ENCODE results near the gene DNAJC18.
A peak's percentile ranks its signal among the peaks of the same experiment; 100 is the strongest.

DNAJC18 gene

DNA sequence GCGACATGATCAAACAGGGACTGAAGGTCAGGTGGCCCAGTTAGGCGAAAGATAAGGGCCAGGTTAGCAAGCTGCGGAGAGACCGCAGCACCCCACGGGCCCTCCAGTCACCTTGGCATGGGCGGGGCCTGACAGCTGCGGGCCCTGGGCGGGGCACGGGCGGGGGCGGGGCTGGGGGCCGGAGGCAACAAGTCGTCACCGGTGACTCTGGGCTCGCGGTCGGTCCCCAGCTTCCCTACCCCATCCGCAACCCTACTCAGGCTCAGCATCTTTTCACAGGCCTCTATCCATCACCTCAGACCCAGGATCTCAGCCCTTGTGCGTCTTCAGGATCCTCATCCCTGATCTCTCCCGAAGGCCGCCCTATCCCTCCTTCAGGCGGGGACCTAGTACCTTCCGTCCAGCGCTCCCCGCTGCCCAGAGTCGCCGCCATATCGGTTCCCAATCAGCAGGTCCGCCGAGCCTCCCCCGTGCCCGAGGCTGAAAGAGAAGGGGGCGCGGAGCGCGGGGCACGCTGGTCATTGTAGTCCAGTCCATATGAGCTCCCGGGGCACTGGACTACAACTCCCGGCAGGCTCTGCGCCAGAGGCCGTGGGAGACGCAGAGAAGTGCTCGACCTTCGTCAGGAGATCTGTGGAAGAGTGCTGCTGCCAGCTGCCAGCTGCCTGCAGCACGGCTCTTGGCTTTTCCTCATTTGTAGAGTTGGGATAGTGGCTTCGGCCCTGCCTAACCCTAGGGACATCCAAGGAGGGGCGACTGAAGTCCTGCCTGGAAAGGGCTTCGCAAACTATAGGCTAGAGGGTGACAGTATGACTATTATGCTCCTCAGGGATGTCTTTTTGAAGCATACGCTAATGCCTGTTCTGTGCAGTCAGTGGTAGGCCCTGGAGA, at the start of gene DNAJC18 (continued):
- TF ChIP-seq ZNF548 (tag by site-specific recombination; IDR thresholded peaks at IDR 0.05) (no peak), ZNF514 (tag by site-specific recombination; IDR thresholded peaks at IDR 0.05) (no peak), SETDB1 (IDR thresholded peaks at IDR 0.05; ENCODE audit: insufficient read length, low read length) (no peak), ZNF626 (tag by site-specific recombination; IDR thresholded peaks at IDR 0.05) (no peak), ZNF791 (tag by site-specific recombination; IDR thresholded peaks at IDR 0.05) (no peak), ZXDB (tag by site-specific recombination; IDR thresholded peaks at IDR 0.05) (peak; percentile 97), ZNF174 (tag by site-specific recombination; IDR thresholded peaks at IDR 0.05) (no peak), YY2 (tag by site-specific recombination; IDR thresholded peaks at IDR 0.05) (peak; percentile 90), YY1 (tag by site-specific recombination; IDR thresholded peaks at IDR 0.05) (peak; percentile 93), ZSCAN16 (tag by site-specific recombination; IDR thresholded peaks at IDR 0.05) (peak; percentile 64; the same call in 1 of the 2 replicates), ZNF311 (tag by site-specific recombination; IDR thresholded peaks at IDR 0.05; ENCODE audit: borderline replicate concordance) (no peak), ZNF776 (tag by site-specific recombination; IDR thresholded peaks at IDR 0.05; ENCODE audit: borderline replicate concordance) (no peak), ZFP41 (tag by site-specific recombination; IDR thresholded peaks at IDR 0.05; ENCODE audit: borderline replicate concordance) (no peak), ZNF366 (tag by site-specific recombination; conservative IDR thresholded peaks at IDR 0.05) (peak; percentile 82), MYNN (tag by site-specific recombination; IDR thresholded peaks at IDR 0.05; ENCODE audit: borderline replicate concordance) (peak; percentile 18; the same call in 1 of the 2 replicates), ZNF488 (tag by site-specific recombination; IDR thresholded peaks at IDR 0.05) (no peak), ZNF621 (tag by site-specific recombination; IDR thresholded peaks at IDR 0.05) (no peak), ZNF24 (tag by site-specific recombination; IDR thresholded peaks at IDR 0.05) (peak; percentile 86; the same call in 1 of the 2 replicates), ZNF585B (tag by site-specific recombination; IDR thresholded peaks at IDR 0.05) (no peak), ZNF48 (tag by site-specific recombination; IDR thresholded peaks at IDR 0.05) (no peak), ZNF747 (tag by site-specific recombination; IDR thresholded peaks at IDR 0.05) (no peak), ZNF335 (tag by site-specific recombination; conservative IDR thresholded peaks at IDR 0.05) (peak; percentile 99), ZNF391 (tag by site-specific recombination; IDR thresholded peaks at IDR 0.05; ENCODE audit: borderline replicate concordance, low read depth) (no peak), PATZ1 (tag by site-specific recombination; IDR thresholded peaks at IDR 0.05) (peak; percentile 97), ZNF394 (tag by site-specific recombination; IDR thresholded peaks at IDR 0.05; ENCODE audit: borderline replicate concordance) (peak; percentile 22; the same call in 1 of the 2 replicates)
- TF ChIP-seq, protein P1, sequence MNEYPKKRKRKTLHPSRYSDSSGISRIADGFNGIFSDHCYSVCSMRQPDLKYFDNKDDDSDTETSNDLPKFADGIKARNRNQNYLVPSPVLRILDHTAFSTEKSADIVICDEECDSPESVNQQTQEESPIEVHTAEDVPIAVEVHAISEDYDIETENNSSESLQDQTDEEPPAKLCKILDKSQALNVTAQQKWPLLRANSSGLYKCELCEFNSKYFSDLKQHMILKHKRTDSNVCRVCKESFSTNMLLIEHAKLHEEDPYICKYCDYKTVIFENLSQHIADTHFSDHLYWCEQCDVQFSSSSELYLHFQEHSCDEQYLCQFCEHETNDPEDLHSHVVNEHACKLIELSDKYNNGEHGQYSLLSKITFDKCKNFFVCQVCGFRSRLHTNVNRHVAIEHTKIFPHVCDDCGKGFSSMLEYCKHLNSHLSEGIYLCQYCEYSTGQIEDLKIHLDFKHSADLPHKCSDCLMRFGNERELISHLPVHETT (tag by site-specific recombination; IDR thresholded peaks at IDR 0.05), result no peak; the same call in 1 of the 2 replicates
- TF ChIP-seq, protein P2, sequence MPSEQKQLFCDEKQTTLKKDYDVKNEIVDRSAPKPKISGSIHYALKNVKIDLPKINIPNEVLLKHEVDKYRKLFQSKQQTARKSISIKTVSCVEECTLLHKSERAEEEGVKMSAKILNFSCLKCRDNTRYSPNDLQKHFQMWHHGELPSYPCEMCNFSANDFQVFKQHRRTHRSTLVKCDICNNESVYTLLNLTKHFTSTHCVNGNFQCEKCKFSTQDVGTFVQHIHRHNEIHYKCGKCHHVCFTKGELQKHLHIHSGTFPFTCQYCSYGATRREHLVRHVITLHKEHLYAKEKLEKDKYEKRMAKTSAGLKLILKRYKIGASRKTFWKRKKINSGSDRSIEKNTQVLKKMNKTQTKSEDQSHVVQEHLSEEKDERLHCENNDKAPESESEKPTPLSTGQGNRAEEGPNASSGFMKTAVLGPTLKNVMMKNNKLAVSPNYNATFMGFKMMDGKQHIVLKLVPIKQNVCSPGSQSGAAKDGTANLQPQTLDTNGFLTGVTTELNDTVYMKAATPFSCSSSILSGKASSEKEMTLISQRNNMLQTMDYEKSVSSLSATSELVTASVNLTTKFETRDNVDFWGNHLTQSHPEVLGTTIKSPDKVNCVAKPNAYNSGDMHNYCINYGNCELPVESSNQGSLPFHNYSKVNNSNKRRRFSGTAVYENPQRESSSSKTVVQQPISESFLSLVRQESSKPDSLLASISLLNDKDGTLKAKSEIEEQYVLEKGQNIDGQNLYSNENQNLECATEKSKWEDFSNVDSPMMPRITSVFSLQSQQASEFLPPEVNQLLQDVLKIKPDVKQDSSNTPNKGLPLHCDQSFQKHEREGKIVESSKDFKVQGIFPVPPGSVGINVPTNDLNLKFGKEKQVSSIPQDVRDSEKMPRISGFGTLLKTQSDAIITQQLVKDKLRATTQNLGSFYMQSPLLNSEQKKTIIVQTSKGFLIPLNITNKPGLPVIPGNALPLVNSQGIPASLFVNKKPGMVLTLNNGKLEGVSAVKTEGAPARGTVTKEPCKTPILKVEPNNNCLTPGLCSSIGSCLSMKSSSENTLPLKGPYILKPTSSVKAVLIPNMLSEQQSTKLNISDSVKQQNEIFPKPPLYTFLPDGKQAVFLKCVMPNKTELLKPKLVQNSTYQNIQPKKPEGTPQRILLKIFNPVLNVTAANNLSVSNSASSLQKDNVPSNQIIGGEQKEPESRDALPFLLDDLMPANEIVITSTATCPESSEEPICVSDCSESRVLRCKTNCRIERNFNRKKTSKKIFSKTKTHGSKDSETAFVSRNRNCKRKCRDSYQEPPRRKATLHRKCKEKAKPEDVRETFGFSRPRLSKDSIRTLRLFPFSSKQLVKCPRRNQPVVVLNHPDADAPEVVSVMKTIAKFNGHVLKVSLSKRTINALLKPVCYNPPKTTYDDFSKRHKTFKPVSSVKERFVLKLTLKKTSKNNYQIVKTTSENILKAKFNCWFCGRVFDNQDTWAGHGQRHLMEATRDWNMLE (tag by site-specific recombination; conservative IDR thresholded peaks at IDR 0.05; ENCODE audit: low read depth), result 0 out of 2 replicates have a peak, but pooled peaks have one; percentile 43
- TF ChIP-seq, protein P3, sequence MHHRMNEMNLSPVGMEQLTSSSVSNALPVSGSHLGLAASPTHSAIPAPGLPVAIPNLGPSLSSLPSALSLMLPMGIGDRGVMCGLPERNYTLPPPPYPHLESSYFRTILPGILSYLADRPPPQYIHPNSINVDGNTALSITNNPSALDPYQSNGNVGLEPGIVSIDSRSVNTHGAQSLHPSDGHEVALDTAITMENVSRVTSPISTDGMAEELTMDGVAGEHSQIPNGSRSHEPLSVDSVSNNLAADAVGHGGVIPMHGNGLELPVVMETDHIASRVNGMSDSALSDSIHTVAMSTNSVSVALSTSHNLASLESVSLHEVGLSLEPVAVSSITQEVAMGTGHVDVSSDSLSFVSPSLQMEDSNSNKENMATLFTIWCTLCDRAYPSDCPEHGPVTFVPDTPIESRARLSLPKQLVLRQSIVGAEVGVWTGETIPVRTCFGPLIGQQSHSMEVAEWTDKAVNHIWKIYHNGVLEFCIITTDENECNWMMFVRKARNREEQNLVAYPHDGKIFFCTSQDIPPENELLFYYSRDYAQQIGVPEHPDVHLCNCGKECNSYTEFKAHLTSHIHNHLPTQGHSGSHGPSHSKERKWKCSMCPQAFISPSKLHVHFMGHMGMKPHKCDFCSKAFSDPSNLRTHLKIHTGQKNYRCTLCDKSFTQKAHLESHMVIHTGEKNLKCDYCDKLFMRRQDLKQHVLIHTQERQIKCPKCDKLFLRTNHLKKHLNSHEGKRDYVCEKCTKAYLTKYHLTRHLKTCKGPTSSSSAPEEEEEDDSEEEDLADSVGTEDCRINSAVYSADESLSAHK (tag by site-specific recombination; IDR thresholded peaks at IDR 0.05), result peak; percentile 59; the same call in 1 of the 2 replicates

Data from HEK293 (cell line).